HG02840 (cell line): ENCODE data around the gene SLC25A17.
"Not testable (repeated sequence)": the region's sequence is repeated elsewhere in the genome, so short reads cannot be mapped to it uniquely, and the experiment has no call there.

ENCODE experiments used
- ATAC-seq: cut with Tn5 transposase; IDR thresholded peaks from one replicate; pipeline ENCODE4 v1.9.1; 2021; ENCODE audit warnings: mild to moderate bottlenecking, moderate library complexity, moderate number of reproducible peaks; ENCODE audit not compliant: unreplicated experiment, low FRiP score

Gene SLC25A17

GRCh38 chr22:40818747-40819598, at the start of gene SLC25A17:
Gene SLC25A17 (minus strand): TSS chr22:40819346. CDS start chr22:40819248, 98 bp downstream.
- ATAC-seq, result peak; percentile 72

GRCh38 chr22:40868379-40868778, 49.2 kb upstream of the SLC25A17 start:
- not testable (repeated sequence) for ATAC-seq

GRCh38 chr22:40867109-40867508, 48.0 kb upstream of the SLC25A17 start:
- no peak for ATAC-seq

DNA sequence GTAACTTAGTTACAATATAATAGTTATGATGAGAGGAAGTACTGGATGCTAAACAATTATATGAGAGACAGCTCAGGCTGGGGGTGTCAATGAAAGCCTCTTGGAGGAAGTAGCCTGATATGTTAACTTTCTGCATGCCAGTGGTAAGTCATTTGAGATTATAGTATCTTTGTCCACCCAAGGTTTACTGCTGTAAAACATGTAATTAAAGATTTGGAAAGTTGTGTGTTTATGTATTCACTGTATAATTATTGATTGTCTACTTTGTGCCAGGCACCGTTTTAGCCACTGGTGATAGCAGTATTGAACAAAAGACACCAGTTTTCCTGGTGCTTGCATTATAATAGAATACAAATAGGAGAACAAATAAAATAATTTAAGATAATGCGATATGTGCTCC, 43.4 kb upstream of the SLC25A17 start:
- ATAC-seq, result no peak

- no peak for ATAC-seq
These were observed 42.9 kb upstream of the SLC25A17 start, which contains the start of gene DNAJB7 for GRCh38 chr22:40862013-40862412. Gene DNAJB7 (minus strand): TSS chr22:40862113. CDS start chr22:40861994, 119 bp downstream.

GRCh38 chr22:40857309-40857855, 38.2 kb upstream of the SLC25A17 start:
- no peak for ATAC-seq

DNA sequence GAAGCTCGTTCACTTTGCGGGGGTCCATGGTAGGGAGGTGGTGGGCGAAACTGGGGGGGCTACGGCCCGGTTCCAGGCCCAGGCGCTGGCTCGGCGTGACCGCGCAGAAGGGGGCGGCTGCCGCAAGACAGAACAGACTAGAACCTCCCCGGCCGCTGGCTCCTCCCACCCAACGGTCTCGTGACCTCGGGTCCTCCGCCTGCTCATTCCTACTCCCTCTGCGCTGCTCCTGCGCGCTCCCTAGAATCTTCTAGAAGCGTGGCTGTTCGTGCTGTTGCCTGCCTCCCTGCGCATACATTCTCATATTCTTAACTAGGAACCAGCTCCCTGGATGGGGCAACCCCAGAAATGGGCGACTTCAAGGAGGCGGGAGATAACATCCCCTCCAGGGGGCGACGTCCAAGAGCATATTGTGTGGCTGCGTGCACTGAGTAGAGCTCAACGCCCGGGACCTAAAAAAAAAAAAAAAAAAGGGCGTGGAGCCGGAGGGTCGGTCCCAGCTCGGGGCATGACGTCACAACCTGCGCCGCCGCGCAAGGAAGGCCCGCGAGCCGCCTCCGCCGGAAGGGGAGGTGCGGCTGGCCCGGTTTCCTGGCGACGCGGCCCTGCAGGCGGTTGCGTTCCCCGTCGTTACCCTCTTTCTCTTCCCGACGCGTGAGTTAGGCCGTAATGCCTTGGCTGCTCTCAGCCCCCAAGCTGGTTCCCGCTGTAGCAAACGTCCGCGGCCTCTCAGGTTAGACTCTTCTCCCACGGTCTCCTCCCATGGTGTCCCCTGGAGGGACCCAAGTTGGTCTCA, 37.6 kb upstream of the SLC25A17 start, which contains the start of the genes ST13 and XPNPEP3:
TSS of gene ST13 (minus strand) at position 127 of the 796 bp plus-strand sequence. CDS start at position 28, 99 bp downstream.
TSS of gene XPNPEP3 (plus strand) at position 636 of the 796 bp plus-strand sequence. CDS start at position 670, 34 bp downstream.
- ATAC-seq, result peak; percentile 86

DNA sequence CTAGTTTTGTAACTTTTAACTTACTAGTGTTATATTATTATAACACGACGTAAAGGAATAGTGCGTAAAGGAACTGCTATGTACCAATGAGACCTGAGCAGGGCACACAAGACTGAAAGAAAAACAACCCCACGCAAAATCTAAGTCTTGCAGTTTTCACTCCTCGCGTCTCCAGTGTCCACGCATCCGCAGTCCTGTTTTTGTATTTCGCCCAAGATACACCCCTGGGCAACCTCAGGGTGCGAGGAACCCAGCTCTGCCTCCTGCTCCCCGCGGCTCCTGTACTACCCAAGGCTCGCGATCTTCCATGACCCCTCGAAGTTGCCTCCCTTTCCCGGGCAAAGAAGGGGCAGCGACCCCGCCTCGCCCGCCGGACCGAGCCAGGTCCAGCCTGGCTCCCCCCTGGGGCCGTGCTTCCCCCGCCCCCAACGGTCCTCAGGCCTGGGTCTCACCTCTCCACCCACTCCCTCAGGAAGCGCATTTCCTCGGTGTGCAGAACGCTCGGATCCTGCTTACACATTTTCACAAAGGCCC, 36.9 kb upstream of the SLC25A17 start:
- ATAC-seq, result peak; percentile 16

GRCh38 chr22:40855071-40855978, 36.2 kb upstream of the SLC25A17 start:
- no peak for ATAC-seq

DNA sequence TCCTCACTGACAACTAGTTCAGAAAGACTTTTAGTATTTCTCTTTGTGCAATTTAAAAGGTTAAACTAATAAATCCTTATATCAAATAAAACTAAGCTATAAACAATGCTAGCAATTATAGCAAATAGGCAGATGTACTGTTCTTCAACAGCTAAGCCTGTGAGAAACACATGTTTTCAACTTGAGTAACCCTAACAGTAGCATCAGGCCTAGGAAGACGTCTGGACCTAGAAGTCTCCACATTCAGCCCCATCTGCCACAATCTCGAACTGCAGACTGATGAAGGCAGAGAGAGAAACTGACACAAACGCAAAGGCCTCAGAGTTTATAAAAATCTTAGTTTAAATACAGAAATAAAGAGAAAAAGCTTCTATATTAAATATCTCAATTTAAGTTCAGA, 34.8 kb upstream of the SLC25A17 start:
- no peak for ATAC-seq

GRCh38 chr22:40853333-40853732, 34.2 kb upstream of the SLC25A17 start:
- no peak for ATAC-seq

GRCh38 chr22:40845816-40846215, 26.7 kb upstream of the SLC25A17 start:
- not testable (repeated sequence) for ATAC-seq

- no peak for ATAC-seq
These were observed 25.8 kb upstream of the SLC25A17 start for GRCh38 chr22:40844951-40845350.

GRCh38 chr22:40838486-40838885, 19.3 kb upstream of the SLC25A17 start:
- no peak for ATAC-seq

DNA sequence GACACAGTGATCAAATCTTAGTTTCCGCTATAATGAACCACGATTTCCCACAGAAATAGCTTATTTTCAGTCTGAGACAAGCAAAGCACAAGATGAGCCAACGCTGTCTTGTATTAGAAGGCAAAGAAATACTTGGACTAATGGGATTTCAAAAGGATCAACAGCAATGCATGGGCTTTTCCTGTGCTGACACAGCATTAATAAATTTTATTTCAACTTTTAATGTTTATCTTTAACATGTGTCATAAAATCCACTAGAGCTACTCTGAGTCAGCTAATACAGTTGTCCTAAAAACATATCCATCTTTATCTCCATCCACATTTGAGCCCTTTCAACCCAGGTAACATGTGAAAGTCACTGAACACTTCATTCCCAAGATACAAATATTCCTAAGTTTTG, 15.5 kb upstream of the SLC25A17 start:
- ATAC-seq, result no peak

- ATAC-seq, result no peak
These were observed 10.0 kb upstream of the SLC25A17 start for GRCh38 chr22:40829131-40829530.

DNA sequence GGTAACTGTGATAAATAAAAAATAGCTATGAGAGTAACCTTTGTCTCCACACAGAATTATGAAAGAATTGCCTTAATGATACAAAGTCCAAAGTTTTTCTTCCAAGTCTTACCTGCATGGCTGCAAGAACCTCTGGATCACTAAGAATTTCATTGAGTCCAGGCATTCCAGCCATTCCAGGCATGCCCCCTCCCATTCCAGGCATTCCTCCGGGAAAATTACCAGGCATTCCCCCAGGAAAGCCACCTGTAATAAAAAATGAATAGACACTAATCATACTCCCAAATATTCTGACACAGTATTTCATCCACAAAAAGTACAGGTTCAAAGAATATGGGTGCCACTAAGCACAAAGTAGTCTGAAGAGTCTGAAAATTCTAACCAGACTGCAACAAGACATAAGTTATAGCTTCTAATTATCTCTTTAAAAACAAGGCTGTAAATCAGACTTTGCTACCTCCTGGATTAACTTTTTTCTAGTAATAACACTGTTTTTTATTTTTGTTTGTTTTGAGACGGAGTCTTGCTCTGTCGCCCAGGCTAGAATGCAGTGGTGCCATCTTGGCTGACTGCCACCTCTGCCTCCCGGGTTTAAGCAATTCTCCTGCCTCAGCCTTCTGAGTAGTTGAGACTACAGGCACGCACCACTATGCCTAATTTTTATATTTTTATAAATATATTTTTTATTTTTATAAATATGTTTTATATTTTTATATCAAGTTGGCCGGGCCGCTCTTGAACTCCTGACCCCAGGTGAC, 8.0 kb upstream of the SLC25A17 start:
- ATAC-seq, result no peak

DNA sequence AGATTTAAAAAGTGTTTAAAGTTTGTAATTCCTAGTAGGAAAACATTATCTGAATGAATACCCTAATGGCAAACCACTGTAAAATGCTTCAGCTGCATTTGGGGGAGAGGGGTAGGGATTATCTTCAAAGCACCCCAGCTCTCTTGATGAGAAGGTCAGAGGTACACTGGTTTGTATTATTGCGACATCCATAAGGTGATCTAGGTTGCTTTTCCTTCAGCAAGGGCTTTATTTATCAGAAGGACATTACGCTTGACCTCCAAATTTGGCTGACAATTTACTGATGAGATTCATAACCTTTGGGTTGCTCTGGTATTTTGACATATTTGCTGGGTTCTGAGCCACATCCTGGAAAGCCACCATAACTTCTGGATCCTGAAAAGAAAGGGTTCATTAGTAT, 7.1 kb upstream of the SLC25A17 start:
- ATAC-seq, result not testable (repeated sequence)

- no peak for ATAC-seq
These were observed 4.3 kb upstream of the SLC25A17 start for GRCh38 chr22:40823426-40823825.
